Measurements from ENCODE around the gene ATP6V1C2. TPM values are rescaled to one million over a fixed set of nuclear protein-coding genes. Genes with fewer than 3 reads are reported as not detected.

Gene ATP6V1C2
- total RNA-seq, 4 donors from 2014 or later: 0.63 to 4.0 (median 1.3) TPM

- ATAC-seq (ENCODE audit: low FRiP score) (no peak), DNase-seq (ENCODE audit: low spot score) (no peak)
- TF ChIP-seq CTCF (IDR thresholded peaks at IDR 0.05): no peak
Observed at GRCh38 chr2:10781746-10782145, 60.3 kb downstream of the ATP6V1C2 start.

GRCh38 chr2:10783421-10783820 is 62.0 kb downstream of the ATP6V1C2 start:
- no peak for TF ChIP-seq CTCF (IDR thresholded peaks at IDR 0.05)
- no peak for DNase-seq (ENCODE audit: low spot score)
- ATAC-seq (ENCODE audit: low FRiP score): no peak

GRCh38 chr2:10784719-10785118 is 63.3 kb downstream of the ATP6V1C2 start:
- no peak for ATAC-seq (ENCODE audit: low FRiP score)
- DNase-seq (ENCODE audit: low spot score): no peak
- no peak for TF ChIP-seq CTCF (IDR thresholded peaks at IDR 0.05)

- no peak for DNase-seq (ENCODE audit: low spot score)
- no peak for TF ChIP-seq CTCF (IDR thresholded peaks at IDR 0.05)
- ATAC-seq (ENCODE audit: low FRiP score): no peak
Observed at GRCh38 chr2:10785260-10785659, 63.8 kb downstream of the ATP6V1C2 start.

GRCh38 chr2:10786240-10786982 is 65.0 kb downstream of the ATP6V1C2 start:
- TF ChIP-seq CTCF (IDR thresholded peaks at IDR 0.05): no peak
- DNase-seq (ENCODE audit: low spot score): no peak
- ATAC-seq (ENCODE audit: low FRiP score): no peak

- no peak for TF ChIP-seq CTCF (IDR thresholded peaks at IDR 0.05)
- no peak for ATAC-seq (ENCODE audit: low FRiP score)
- no peak for DNase-seq (ENCODE audit: low spot score)
Observed at GRCh38 chr2:10787176-10787968, 65.9 kb downstream of the ATP6V1C2 start.
